Neutrophil (primary cell): ENCODE data around the gene PLCL1.

Experiments
- H3K27ac ChIP-seq: fragments of 200-600 bp; sonication (generic); 2 replicates; pipeline ENCODE4 v1.5.1; 2016; ENCODE audit warnings: mild to moderate bottlenecking, moderate library complexity
- H3K27me3 ChIP-seq: fragments of 200-600 bp; sonication (generic); 2 replicates; pipeline ENCODE4 v1.6.0; 2016; ENCODE audit warnings: mild to moderate bottlenecking
- H3K36me3 ChIP-seq: fragments of 200-600 bp; sonication (generic); 2 replicates; pipeline ENCODE4 v1.5.1; 2017
- H3K4me1 ChIP-seq, 2 experiments: fragments of 200-600 bp in 1 of 2; sonication (generic) in 1 of 2; 1 replicate in 1 of 2; 2 replicates in 1 of 2; pipeline versions ENCODE4 v1.5.1 to v1.6.1; 2013 to 2016; ENCODE audit warnings: low read depth in 1 of 2, low read length in 1 of 2, mild to moderate bottlenecking in 1 of 2, moderate library complexity in 1 of 2; ENCODE audit not compliant: control insufficient read depth in 1 of 2, insufficient read depth in 1 of 2
- H3K4me3 ChIP-seq, 2 experiments: fragments of 200-600 bp in 1 of 2; sonication (generic) in 1 of 2; 1 replicate in 1 of 2; 2 replicates in 1 of 2; pipeline ENCODE4 v1.5.1; 2013 to 2016; ENCODE audit warnings: low read depth in 1 of 2, low read length in 1 of 2, mild to moderate bottlenecking in 1 of 2, moderate library complexity in 1 of 2
- H3K9me3 ChIP-seq: fragments of 200-600 bp; sonication (generic); 2 replicates; pipeline ENCODE4 v1.5.1; 2016
- TF ChIP-seq, protein P1 (sequence below): fragments of 200-600 bp; sonication (generic); IDR thresholded peaks from 2 replicates; pipeline ENCODE4 v1.5.1; 2016; ENCODE audit warnings: antibody characterized with exemption

The PLCL1 gene

DNA sequence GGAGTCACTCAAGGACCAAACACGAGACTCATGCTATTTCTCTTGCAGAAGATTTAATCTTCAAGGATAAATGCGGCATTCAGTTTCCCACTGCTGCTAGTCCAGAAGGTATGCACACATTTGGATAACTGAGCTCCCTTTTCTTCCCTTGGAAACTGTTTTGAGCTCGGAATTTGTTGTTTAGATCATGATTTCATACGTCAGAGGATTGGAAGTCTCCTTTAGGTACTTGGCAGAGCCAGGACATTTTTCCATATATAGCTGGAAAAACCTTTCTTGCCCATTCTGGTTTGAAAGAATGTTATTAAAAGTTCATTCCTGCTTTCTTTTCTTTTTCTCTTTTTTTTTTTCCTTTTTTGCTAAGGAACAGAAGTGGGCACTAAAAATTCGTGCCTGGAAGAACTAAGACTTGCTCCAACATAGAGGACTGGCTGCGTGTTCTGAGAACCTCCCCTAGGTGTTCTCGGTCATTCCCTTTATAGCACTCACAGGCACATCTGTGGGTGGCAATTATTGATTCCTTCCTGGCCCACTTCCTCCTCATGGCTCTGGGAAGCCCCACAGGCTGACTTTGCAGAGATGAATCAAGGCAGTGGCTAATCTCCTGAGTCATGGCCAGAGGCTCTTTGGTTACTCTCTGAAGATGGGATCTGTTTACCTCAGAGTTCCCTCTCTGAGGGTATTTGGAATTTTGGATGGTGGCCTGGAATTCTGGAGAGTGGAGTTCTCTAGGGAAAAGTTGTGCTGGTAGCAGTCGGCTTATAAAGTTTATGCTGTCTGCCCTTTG lies 104.8 kb downstream of the PLCL1 start:
- H3K27ac ChIP-seq, result no peak overlapping the region

DNA sequence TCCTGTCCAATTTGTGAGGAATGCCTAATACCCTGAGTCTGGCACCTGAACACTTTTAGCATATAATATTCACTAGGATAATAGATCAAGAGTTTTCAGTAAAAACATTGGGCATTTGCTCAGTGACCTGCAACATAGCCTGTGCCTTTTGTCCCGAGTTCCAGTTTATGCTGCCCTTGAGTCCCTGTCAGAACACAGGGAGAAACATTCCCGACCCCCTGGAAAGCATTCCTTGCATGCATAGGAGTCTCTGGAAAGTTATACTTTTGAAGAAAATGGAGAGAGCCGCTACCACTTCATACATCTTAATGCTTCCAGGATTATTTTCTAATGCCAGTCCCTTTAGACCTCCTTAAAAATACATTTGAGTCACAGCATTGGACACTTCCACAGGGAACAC lies 107.3 kb downstream of the PLCL1 start:
- no peaks in the 10 kb centered on the region for H3K9me3 ChIP-seq
- TF ChIP-seq, protein P1, sequence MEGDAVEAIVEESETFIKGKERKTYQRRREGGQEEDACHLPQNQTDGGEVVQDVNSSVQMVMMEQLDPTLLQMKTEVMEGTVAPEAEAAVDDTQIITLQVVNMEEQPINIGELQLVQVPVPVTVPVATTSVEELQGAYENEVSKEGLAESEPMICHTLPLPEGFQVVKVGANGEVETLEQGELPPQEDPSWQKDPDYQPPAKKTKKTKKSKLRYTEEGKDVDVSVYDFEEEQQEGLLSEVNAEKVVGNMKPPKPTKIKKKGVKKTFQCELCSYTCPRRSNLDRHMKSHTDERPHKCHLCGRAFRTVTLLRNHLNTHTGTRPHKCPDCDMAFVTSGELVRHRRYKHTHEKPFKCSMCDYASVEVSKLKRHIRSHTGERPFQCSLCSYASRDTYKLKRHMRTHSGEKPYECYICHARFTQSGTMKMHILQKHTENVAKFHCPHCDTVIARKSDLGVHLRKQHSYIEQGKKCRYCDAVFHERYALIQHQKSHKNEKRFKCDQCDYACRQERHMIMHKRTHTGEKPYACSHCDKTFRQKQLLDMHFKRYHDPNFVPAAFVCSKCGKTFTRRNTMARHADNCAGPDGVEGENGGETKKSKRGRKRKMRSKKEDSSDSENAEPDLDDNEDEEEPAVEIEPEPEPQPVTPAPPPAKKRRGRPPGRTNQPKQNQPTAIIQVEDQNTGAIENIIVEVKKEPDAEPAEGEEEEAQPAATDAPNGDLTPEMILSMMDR, result no peak
- H3K4me1 ChIP-seq, result peaks cover 12 to 18% of the 10 kb centered on the region in 2 experiments
- H3K36me3 ChIP-seq, result no peaks in the 10 kb centered on the region
- H3K27me3 ChIP-seq, result peaks cover 62% of the 10 kb centered on the region
- H3K27ac ChIP-seq, result no peak overlapping the region
- no peak overlapping the region for H3K4me3 ChIP-seq

More for the DNA sequence above, 104.8 kb downstream of the PLCL1 start:
- TF ChIP-seq, protein P1, result no peak
- H3K27me3 ChIP-seq, result peaks cover 57% of the 10 kb centered on the region
- H3K4me3 ChIP-seq, result no peak overlapping the region
- no peaks in the 10 kb centered on the region for H3K4me1 ChIP-seq
- H3K36me3 ChIP-seq, result no peaks in the 10 kb centered on the region
- H3K9me3 ChIP-seq, result no peaks in the 10 kb centered on the region

DNA sequence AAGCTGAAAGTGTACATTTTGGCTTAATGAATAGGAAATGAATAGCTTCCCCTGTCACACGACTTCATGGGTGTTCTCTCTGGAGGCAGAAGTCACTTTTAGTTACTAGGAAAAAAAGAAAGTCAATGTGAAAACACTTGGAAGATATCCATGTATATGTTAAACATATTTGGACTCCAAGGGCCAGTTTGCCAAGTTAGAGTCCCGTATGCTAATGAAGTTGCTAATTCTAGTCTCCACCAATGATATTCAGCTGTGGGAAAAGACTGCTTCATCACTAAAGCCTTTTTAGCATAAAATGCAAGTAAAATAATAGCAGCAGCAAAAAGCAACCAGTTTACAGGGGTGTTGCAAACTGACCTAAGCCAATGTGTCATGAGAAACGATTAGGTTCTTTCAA lies 108.7 kb downstream of the PLCL1 start:
- Histone ChIP-seq H3K27me3 (peaks cover 50% of the 10 kb centered on the region), H3K4me3 (no peak overlapping the region), H3K4me1 (peaks cover 12 to 22% of the 10 kb centered on the region in 2 experiments), H3K9me3 (no peaks in the 10 kb centered on the region), H3K36me3 (no peaks in the 10 kb centered on the region), H3K27ac (no peak overlapping the region)
- TF ChIP-seq, protein P1, result no peak

DNA sequence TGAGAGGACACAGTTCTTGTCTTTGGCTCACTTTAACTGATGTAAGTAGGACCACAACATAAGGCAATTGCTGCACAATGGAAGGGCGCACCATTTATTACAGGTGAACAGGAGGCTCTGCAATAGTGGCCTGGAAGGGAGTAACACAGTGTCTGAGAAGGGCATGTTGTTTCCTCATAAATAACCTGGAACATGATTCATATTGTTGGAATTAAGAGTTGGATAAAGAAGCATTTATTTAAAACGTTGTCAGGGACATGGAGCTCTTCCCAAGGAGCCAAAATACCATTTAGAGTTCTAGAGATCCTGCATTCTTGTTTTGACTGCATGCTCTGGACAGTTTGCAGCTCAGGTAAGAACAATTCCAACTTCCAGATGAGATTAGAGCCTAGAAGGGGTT lies 110.4 kb downstream of the PLCL1 start:
- Histone ChIP-seq H3K27ac (no peak overlapping the region), H3K36me3 (no peaks in the 10 kb centered on the region), H3K9me3 (no peaks in the 10 kb centered on the region), H3K4me1 (peaks cover 20 to 34% of the 10 kb centered on the region in 2 experiments), H3K4me3 (no peak overlapping the region), H3K27me3 (peaks cover 33% of the 10 kb centered on the region)
- TF ChIP-seq, protein P1, result no peak

DNA sequence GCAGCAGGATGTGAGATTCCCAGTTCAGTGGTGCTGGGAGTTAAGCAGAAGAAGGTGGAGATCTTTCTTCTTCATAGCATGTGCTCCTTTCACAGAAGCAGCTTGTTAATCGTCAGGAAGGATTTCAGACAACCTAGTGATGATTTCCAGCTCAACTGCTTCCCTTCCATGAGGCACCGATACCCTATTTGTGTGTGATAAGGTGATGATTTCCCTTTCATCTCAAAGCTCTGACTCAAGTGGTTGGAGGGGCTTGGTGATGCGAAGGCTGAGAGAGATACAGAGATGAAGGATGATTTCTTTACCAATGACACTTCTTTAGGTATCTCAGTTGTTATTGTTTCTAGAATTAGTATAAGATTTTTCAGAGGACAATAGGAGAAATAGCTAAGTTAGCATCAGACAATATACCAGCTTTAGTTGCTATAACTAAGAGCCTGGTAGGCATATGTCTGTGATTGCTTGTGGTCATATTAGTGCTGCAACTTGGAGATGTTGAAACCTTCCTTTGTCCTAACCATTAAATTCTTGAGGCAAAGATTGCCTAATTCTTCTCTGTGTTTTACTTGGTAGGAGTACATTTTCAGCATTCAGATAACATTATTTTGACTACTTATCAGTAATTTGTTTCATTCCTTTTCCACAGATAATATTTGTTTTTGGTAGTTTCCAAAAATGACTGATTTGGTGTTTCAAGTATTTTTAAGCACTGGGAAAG lies 111.3 kb downstream of the PLCL1 start:
- TF ChIP-seq, protein P1, result no peak
- Histone ChIP-seq H3K4me3 (no peak overlapping the region), H3K27me3 (peaks cover 24% of the 10 kb centered on the region), H3K36me3 (no peaks in the 10 kb centered on the region), H3K27ac (peak overlapping the region; percentile 49), H3K4me1 (peaks cover 23 to 39% of the 10 kb centered on the region in 2 experiments), H3K9me3 (no peaks in the 10 kb centered on the region)
